ENCODE results near the gene PALM. TPM values are rescaled to one million over a fixed set of nuclear protein-coding genes. Genes with fewer than 3 reads are reported as not detected.

Gene PALM
- polyA plus RNA-seq, 4 donors: 12.4 to 37.6 (median 25.3) TPM

DNA sequence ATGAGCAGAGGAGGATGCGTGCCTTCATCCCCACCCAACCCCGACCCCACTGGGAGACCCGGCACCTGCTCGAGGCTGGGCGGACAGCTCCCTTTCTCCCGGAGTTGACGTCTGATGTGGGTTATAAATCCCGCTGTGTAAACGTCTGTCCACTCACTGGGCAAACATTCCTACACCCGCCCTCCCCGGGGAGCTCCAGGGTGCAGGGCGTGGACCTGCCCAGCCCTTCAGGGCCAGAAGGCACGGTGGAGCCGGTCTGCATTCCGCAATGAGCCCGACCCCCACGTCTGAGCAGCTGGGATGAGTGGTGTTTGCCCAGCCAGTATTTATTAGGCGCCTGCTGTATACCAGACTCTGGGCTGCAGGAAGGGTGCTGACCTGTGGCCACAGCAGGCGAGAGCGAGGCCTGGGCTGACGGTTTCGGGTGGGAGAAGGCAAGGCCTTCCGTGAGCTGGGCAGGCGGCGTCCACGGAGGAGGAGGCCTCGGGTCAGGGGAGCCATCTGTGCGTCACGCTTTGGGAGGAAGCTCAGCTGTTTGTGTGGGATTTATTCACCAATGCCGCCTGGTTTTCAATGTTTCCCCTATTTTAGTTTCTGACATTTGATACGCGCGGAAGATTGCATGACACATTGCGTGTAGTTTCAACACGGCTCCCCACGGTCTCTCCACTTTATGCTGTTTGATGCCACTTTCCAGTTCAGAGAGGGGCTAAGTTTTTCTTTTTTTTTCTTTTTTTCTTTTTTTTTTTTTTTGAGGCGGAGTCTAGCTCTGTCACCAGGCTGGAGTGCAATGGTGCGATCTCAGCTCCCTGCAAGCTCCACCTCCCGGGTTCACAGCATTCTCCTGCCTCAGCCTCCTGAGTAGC lies 44.1 kb downstream of the PALM start:
- H3K4me1 ChIP-seq (ENCODE audit: control insufficient read depth in 3 of 3, insufficient read depth in 2 of 3, low read depth in 1 of 3, low read length in 2 of 3): peaks cover 0 to 44% (median 0%) of the 10 kb centered on the region in 3 donors

DNA sequence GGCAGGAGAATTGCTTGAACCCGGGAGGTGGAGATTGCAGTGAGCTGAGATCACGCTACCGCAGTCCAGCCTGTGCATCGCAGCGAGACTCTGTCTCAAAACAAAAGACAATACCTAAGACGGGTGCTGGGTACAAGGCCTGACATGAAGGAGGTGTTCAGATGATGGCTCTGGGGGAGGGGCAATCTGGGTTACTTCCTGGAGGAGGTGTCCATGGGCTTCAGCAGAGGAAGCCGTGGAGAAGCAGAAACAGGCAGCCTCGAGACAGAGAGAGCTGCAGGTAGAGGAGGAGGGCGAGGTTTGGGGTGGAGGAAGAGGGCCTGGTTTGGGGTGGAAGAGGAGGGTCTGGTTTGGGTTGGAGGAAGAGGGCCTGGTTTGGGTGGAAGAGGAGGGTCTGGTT lies 45.8 kb downstream of the PALM start:
- H3K4me3 ChIP-seq (ENCODE audit: low read depth in 1 of 3, low read length in 3 of 3): peak overlapping the region in 2 of 3 donors; percentile 18 to 51
- no peaks in the 10 kb centered on the region for H3K27me3 ChIP-seq (ENCODE audit: control insufficient read depth in 3 of 3, insufficient read depth in 3 of 3, low read length in 3 of 3)
- H3K27ac ChIP-seq (ENCODE audit: low read depth in 1 of 3, low read length in 2 of 3): peak overlapping the region; percentile 84 to 97 (median 95)
- DNase-seq: peak in 1 of 2 donors; percentile 79
- 39 to 67% (median 41%) methylated on average over 9 of the region's 9 CpGs for WGBS, 3 donors
- H3K4me1 ChIP-seq (ENCODE audit: control insufficient read depth in 3 of 3, insufficient read depth in 2 of 3, low read depth in 1 of 3, low read length in 2 of 3): peaks cover 0 to 46% (median 0%) of the 10 kb centered on the region in 3 donors
- peaks cover 0 to 71% (median 13%) of the 10 kb centered on the region in 3 donors for H3K36me3 ChIP-seq (ENCODE audit: control insufficient read depth in 3 of 3, insufficient read depth in 2 of 3, low read depth in 1 of 3, low read length in 3 of 3)
- peaks cover 0 to 39% of the 10 kb centered on the region in 2 donors for H3K9me3 ChIP-seq (ENCODE audit: control insufficient read depth in 2 of 2, insufficient read depth in 1 of 2, low read depth in 1 of 2, low read length in 1 of 2)
- no peak for FAIRE-seq

More for the DNA sequence above, 44.1 kb downstream of the PALM start:
- DNase-seq: peak; percentile 97
- WGBS, 3 donors: 8 to 31% (median 25%) methylated on average over 34 to 39 of the region's 39 CpGs
- Histone ChIP-seq H3K36me3 (ENCODE audit: control insufficient read depth in 3 of 3, insufficient read depth in 2 of 3, low read depth in 1 of 3, low read length in 3 of 3) (peaks cover 0 to 64% (median 9%) of the 10 kb centered on the region in 3 donors), H3K27ac (ENCODE audit: low read depth in 1 of 3, low read length in 2 of 3) (peak overlapping the region; percentile 93 to 99 (median 97)), H3K9me3 (ENCODE audit: control insufficient read depth in 2 of 2, insufficient read depth in 1 of 2, low read depth in 1 of 2, low read length in 1 of 2) (peaks cover 0 to 34% of the 10 kb centered on the region in 2 donors), H3K4me3 (ENCODE audit: low read depth in 1 of 3, low read length in 3 of 3) (peak overlapping the region in 2 of 3 donors; percentile 27 to 93), H3K27me3 (ENCODE audit: control insufficient read depth in 3 of 3, insufficient read depth in 3 of 3, low read length in 3 of 3) (no peaks in the 10 kb centered on the region)
- no peak for FAIRE-seq

DNA sequence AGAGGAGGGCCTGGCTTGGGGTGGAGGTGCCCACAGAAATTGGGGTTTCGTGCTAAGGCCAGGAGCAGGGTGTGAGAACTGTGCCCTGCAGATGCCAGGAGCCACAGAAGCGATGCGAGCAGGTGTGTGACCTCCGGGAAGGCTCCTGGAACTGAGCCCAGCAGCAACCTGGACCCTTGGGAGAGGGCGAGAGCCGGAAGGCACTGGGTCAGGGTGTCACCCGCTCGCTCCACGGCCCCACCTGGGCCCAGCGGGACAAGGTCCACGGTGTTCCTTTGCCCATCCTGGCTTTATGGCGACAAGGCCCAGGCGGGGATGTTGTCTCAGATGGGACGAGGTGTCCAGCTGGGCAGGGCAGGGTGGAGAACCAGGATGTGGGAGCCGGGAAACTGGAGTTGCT lies 46.3 kb downstream of the PALM start:
- H3K9me3 ChIP-seq (ENCODE audit: control insufficient read depth in 2 of 2, insufficient read depth in 1 of 2, low read depth in 1 of 2, low read length in 1 of 2): peaks cover 0 to 39% of the 10 kb centered on the region in 2 donors
- H3K4me3 ChIP-seq (ENCODE audit: low read depth in 1 of 3, low read length in 3 of 3): peak overlapping the region in 2 of 3 donors; percentile 18 to 51

DNA sequence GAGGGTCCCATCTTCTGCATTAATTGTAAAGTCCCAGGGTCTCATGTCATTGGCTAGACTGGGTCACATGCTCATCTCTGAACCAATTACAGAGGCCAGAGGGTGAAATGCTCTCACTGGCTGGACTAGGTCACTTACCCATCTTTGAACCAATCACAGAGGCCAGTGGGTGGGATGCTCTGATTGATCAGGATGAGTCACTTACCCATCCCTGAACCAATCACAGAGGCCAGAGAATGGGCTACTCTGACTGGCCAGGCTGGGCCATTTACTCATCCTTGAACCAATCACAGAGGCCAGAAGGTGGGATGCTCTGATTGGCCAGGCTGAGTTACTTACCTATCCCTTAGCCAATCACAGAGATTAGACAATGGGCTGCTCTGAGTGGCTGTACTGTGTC lies 47.5 kb downstream of the PALM start:
- H3K9me3 ChIP-seq (ENCODE audit: control insufficient read depth in 2 of 2, insufficient read depth in 1 of 2, low read depth in 1 of 2, low read length in 1 of 2): peaks cover 0 to 39% of the 10 kb centered on the region in 2 donors
- peak in 1 of 2 donors; percentile 88 for DNase-seq
- H3K27ac ChIP-seq (ENCODE audit: low read depth in 1 of 3, low read length in 2 of 3): peak overlapping the region; percentile 11 to 97 (median 95)
- H3K36me3 ChIP-seq (ENCODE audit: control insufficient read depth in 3 of 3, insufficient read depth in 2 of 3, low read depth in 1 of 3, low read length in 3 of 3): peaks cover 0 to 84% (median 22%) of the 10 kb centered on the region in 3 donors
- H3K27me3 ChIP-seq (ENCODE audit: control insufficient read depth in 3 of 3, insufficient read depth in 3 of 3, low read length in 3 of 3): no peaks in the 10 kb centered on the region
- no peak for FAIRE-seq
- peaks cover 0 to 40% (median 0%) of the 10 kb centered on the region in 3 donors for H3K4me1 ChIP-seq (ENCODE audit: control insufficient read depth in 3 of 3, insufficient read depth in 2 of 3, low read depth in 1 of 3, low read length in 2 of 3)
- H3K4me3 ChIP-seq (ENCODE audit: low read depth in 1 of 3, low read length in 3 of 3): no peak overlapping the region

More for the DNA sequence above, 46.3 kb downstream of the PALM start:
- peak; percentile 80 to 95 for DNase-seq
- no peaks in the 10 kb centered on the region for H3K27me3 ChIP-seq (ENCODE audit: control insufficient read depth in 3 of 3, insufficient read depth in 3 of 3, low read length in 3 of 3)
- peaks cover 0 to 76% (median 18%) of the 10 kb centered on the region in 3 donors for H3K36me3 ChIP-seq (ENCODE audit: control insufficient read depth in 3 of 3, insufficient read depth in 2 of 3, low read depth in 1 of 3, low read length in 3 of 3)
- 6 to 66% (median 46%) methylated on average over 14 to 15 of the region's 15 CpGs for WGBS, 3 donors
- peak overlapping the region; percentile 84 to 97 (median 95) for H3K27ac ChIP-seq (ENCODE audit: low read depth in 1 of 3, low read length in 2 of 3)
- H3K4me1 ChIP-seq (ENCODE audit: control insufficient read depth in 3 of 3, insufficient read depth in 2 of 3, low read depth in 1 of 3, low read length in 2 of 3): peaks cover 0 to 46% (median 0%) of the 10 kb centered on the region in 3 donors
- FAIRE-seq: no peak

DNA sequence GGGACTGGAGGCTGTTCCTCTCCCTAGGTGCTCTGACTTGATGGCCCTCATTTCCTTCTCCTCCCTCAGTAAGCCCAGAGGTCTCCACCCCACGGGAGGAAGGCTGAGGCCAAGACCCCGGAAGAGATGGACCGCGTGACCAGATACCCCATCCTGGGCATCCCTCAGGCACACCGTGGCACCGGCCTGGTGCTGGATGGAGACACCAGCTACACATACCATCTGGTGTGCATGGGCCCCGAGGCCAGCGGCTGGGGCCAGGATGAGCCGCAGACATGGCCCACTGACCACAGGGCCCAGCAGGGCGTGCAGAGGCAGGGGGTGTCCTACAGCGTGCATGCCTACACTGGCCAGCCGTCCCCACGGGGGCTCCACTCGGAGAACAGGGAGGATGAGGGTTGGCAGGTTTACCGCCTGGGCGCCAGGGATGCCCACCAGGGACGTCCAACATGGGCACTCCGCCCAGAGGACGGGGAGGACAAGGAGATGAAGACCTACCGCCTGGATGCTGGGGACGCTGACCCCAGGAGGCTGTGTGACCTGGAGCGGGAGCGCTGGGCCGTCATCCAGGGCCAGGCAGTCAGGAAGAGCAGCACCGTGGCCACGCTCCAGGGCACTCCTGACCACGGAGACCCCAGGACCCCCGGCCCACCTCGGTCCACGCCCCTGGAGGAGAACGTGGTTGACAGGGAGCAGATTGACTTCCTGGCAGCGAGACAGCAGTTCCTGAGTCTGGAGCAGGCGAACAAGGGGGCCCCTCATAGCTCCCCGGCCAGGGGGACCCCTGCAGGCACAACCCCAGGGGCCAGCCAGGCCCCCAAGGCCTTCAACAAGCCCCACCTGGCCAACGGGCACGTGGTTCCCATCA lies 48.3 kb downstream of the PALM start:
- Histone ChIP-seq H3K36me3 (ENCODE audit: control insufficient read depth in 3 of 3, insufficient read depth in 2 of 3, low read depth in 1 of 3, low read length in 3 of 3) (peaks cover 0 to 89% (median 26%) of the 10 kb centered on the region in 3 donors), H3K9me3 (ENCODE audit: control insufficient read depth in 2 of 2, insufficient read depth in 1 of 2, low read depth in 1 of 2, low read length in 1 of 2) (peaks cover 0 to 42% of the 10 kb centered on the region in 2 donors), H3K27ac (ENCODE audit: low read depth in 1 of 3, low read length in 2 of 3) (no peak overlapping the region), H3K4me1 (ENCODE audit: control insufficient read depth in 3 of 3, insufficient read depth in 2 of 3, low read depth in 1 of 3, low read length in 2 of 3) (peaks cover 0 to 39% (median 0%) of the 10 kb centered on the region in 3 donors), H3K4me3 (ENCODE audit: low read depth in 1 of 3, low read length in 3 of 3) (no peak overlapping the region), H3K27me3 (ENCODE audit: control insufficient read depth in 3 of 3, insufficient read depth in 3 of 3, low read length in 3 of 3) (no peaks in the 10 kb centered on the region)
- WGBS, 3 donors: 89 to 90% (median 89%) methylated on average over 33 to 36 of the region's 36 CpGs
- FAIRE-seq: no peak
- no peak for DNase-seq

DNA sequence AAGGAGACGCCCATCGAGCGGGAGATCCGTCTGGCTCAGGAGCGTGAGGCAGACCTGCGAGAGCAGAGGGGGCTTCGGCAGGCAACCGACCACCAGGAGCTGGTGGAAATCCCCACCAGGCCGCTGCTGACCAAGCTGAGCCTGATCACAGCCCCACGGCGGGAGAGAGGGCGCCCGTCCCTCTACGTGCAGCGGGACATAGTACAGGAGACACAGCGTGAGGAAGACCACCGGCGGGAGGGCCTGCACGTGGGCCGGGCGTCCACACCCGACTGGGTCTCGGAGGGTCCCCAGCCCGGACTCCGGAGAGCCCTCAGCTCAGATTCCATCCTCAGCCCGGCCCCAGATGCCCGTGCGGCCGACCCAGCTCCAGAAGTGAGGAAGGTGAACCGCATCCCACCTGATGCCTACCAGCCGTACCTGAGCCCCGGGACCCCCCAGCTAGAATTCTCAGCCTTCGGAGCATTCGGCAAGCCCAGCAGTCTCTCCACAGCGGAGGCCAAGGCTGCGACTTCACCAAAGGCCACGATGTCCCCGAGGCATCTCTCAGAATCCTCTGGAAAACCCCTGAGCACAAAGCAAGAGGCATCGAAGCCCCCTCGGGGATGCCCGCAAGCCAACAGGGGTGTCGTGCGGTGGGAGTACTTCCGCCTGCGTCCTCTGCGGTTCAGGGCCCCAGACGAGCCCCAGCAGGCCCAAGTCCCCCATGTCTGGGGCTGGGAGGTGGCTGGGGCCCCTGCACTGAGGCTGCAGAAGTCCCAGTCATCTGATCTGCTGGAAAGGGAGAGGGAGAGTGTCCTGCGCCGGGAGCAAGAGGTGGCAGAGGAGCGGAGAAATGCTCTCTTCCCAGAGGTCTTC lies 49.3 kb downstream of the PALM start:
- DNase-seq: no peak
- H3K36me3 ChIP-seq (ENCODE audit: control insufficient read depth in 3 of 3, insufficient read depth in 2 of 3, low read depth in 1 of 3, low read length in 3 of 3): peaks cover 0 to 94% (median 29%) of the 10 kb centered on the region in 3 donors
- no peak overlapping the region for H3K4me3 ChIP-seq (ENCODE audit: low read depth in 1 of 3, low read length in 3 of 3)
- WGBS, 3 donors: 95 to 97% (median 96%) methylated on average over 41 to 50 of the region's 50 CpGs
- H3K9me3 ChIP-seq (ENCODE audit: control insufficient read depth in 2 of 2, insufficient read depth in 1 of 2, low read depth in 1 of 2, low read length in 1 of 2): peaks cover 0 to 41% of the 10 kb centered on the region in 2 donors
- no peak overlapping the region for H3K27ac ChIP-seq (ENCODE audit: low read depth in 1 of 3, low read length in 2 of 3)
- H3K27me3 ChIP-seq (ENCODE audit: control insufficient read depth in 3 of 3, insufficient read depth in 3 of 3, low read length in 3 of 3): no peaks in the 10 kb centered on the region
- peaks cover 0 to 34% (median 0%) of the 10 kb centered on the region in 3 donors for H3K4me1 ChIP-seq (ENCODE audit: control insufficient read depth in 3 of 3, insufficient read depth in 2 of 3, low read depth in 1 of 3, low read length in 2 of 3)
- FAIRE-seq: no peak

DNA sequence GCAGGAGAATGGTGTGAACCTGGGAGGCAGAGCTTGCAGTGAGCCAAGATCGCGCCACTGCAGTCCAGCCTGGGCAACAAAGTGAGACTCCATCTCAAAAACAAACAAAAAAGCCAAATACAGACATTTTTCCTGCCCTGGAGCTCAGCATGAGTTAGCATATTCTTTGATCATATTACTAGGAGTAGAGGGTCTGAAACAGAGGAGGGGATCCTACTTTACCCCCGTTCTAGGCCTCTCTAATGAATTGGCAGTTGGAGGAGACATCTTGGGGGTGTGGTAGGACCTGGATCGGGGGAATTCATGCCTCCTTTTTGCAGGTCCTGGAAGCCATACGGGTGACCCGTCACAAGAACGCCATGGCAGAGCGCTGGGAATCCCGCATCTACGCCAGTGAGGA lies 54.4 kb downstream of the PALM start:
- 90 to 94% (median 93%) methylated on average over 10 of the region's 10 CpGs for WGBS, 3 donors

More for the DNA sequence above, 54.4 kb downstream of the PALM start:
- Histone ChIP-seq H3K4me1 (ENCODE audit: control insufficient read depth in 3 of 3, insufficient read depth in 2 of 3, low read depth in 1 of 3, low read length in 2 of 3) (peaks cover 0 to 4% (median 0%) of the 10 kb centered on the region in 3 donors), H3K27me3 (ENCODE audit: control insufficient read depth in 3 of 3, insufficient read depth in 3 of 3, low read length in 3 of 3) (no peaks in the 10 kb centered on the region), H3K9me3 (ENCODE audit: control insufficient read depth in 2 of 2, insufficient read depth in 1 of 2, low read depth in 1 of 2, low read length in 1 of 2) (peaks cover 0 to 14% of the 10 kb centered on the region in 2 donors), H3K27ac (ENCODE audit: low read depth in 1 of 3, low read length in 2 of 3) (no peak overlapping the region), H3K4me3 (ENCODE audit: low read depth in 1 of 3, low read length in 3 of 3) (no peak overlapping the region), H3K36me3 (ENCODE audit: control insufficient read depth in 3 of 3, insufficient read depth in 2 of 3, low read depth in 1 of 3, low read length in 3 of 3) (peaks cover 0 to 79% (median 31%) of the 10 kb centered on the region in 3 donors)
- no peak for FAIRE-seq
- DNase-seq: no peak
